HG03064 (cell line): ENCODE results near the gene LILRA1.
"Not testable (repeated sequence)": the region's sequence is repeated elsewhere in the genome, so short reads cannot be mapped to it uniquely, and the experiment has no call there.

ENCODE experiments used
- ATAC-seq: cut with Tn5 transposase; IDR thresholded peaks from one replicate; pipeline ENCODE4 v1.9.1; 2021; ENCODE audit warnings: low read depth; ENCODE audit not compliant: unreplicated experiment

Gene LILRA1

DNA sequence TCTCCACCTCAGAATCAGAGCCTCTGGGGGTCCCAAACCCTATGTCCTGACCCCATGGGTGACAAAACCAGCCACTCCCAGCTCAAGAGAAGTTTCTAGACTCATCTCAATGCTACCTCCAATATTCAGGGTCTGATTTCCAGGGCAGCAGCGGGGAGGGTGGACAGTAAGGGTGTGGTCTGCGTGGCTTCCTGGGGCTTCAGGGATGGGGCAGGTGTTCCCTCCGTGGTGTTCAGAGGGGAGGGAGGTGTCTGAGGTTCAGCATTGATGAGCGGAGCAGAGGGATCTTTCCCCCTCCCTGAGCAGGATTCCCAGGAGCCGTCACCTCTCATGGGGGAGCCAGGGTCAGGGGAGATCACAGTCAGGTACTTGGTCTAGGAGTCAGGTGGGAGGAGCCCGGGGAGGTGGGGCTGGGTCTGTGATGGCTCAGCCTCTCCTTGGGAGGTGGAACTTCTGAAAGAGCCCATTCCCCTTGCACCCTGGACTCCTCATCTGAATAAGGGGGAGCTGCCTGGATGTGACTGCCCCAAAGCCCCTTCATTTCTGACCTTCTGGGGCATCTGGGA lies 16.9 kb upstream of the LILRA1 start:
- no peak for ATAC-seq

DNA sequence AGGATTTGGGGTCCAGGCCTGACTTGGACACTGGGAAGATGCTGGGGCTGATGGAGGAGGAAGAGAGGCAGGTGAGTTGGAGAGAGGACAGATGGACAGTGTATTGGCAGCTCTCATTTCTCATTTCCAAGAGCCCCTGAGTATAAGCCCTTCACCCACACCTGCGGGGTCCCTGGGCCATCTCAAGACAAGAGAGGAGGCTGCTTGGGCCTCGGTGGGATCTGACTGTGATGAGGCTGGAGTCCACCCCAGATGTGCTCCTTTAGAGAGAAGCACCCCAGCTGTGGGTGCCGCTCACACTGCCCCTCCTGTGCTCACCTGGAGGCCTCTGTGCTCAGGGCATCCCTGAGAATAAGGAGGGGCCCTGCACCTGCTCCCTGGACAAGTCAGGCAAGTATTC lies 16.1 kb upstream of the LILRA1 start:
- no peak for ATAC-seq

DNA sequence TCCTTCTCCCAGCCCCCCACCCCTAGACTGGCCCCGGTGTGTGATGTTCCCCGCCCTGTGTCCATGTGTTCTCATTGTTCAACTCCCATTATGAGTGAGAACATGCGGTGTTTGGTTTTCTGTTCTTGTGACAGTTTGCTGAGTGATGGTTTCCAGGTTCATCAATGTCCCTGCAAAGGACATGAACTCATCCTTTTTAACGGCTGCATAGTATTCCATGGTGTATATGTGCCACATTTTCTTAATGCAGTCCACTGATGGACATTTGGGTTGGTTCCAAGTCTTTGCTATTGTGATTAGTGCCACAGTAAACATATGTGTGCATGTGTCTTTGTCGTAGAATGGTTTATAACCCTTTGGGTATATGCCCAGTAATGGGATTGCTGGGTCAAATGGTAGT lies 15.2 kb upstream of the LILRA1 start:
- not testable (repeated sequence) for ATAC-seq

DNA sequence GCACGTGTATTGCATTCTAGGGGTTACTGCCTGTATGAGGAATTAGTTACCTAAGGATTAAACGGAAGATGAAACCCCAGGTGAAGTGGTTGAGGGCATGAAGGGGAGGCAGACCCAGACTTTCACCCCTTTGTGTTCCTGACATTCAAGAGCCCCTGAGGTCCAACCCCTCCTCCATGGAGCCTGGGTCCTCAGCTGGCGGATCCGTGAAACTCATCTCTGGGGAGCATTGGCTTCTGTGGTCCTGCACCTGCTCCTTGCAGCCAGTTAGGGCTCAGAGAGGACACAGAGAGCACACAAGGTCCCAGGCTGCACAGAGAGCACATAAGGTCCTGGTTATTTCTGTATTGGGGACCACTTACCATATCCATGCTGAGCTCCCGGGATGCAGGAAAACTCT lies 7.0 kb upstream of the LILRA1 start:
- ATAC-seq, result no peak

DNA sequence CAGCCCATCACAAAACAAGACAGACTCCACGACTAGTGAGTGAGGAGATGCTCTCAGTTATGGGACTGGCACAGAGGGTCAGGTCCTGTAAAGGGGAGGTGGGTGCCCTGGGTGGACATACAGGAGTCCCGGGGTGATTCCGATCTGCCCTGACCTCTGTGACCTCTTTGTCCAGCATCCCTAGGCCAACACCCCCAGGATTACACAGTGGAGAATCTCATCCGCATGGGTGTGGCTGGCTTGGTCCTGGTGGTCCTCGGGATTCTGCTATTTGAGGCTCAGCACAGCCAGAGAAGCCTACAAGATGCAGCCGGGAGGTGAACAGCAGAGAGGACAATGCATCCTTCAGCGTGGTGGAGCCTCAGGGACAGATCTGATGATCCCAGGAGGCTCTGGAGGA lies 6.4 kb upstream of the LILRA1 start:
- no peak for ATAC-seq

DNA sequence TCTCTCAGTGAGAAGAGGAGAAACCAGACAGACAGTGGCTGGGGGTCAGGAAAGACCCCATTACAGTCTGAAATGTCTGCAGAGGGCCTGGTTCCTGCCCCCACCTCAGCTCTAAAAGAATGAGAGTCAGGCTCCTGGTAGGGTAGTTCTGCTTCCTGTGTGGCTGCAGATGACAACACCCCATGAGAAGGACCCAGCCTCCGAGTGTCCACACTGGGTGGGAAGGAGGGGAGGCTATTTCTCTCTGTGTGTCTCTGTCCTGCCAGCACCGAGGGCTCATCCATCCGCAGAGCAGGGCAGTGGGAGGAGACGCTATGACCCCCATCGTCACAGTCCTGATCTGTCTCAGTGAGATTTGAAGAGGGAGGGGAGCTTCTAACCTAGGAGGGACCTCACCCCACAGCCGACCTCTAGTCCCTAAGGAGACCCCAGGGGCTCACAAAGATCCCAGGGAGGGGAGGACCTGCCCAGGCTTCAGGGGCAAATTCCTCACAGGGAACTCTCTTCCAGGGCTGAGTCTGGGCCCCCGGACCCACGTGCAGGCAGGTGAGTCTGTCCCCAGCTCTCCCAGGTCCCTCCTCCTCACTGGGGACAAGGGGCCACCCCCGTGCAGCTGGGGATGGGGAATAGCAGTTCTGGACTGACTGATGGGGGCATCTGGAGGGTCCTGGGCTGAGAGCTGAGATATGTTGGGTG lies 647 bp downstream of the LILRA1 start:
- not testable (repeated sequence) for ATAC-seq

DNA sequence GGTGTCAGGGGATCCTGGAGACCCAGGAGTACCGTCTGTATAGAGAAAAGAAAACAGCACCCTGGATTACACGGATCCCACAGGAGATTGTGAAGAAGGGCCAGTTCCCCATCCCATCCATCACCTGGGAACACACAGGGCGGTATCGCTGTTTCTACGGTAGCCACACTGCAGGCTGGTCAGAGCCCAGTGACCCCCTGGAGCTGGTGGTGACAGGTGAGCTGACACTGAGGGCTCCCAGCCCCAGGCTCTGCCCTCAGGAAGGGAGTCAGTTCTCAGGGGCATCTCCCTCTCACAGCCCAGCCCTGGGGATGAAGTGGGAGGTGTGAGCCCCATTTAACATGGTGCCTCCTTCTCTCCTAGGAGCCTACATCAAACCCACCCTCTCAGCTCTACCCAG lies 1.3 kb downstream of the LILRA1 start:
- ATAC-seq, result no peak

DNA sequence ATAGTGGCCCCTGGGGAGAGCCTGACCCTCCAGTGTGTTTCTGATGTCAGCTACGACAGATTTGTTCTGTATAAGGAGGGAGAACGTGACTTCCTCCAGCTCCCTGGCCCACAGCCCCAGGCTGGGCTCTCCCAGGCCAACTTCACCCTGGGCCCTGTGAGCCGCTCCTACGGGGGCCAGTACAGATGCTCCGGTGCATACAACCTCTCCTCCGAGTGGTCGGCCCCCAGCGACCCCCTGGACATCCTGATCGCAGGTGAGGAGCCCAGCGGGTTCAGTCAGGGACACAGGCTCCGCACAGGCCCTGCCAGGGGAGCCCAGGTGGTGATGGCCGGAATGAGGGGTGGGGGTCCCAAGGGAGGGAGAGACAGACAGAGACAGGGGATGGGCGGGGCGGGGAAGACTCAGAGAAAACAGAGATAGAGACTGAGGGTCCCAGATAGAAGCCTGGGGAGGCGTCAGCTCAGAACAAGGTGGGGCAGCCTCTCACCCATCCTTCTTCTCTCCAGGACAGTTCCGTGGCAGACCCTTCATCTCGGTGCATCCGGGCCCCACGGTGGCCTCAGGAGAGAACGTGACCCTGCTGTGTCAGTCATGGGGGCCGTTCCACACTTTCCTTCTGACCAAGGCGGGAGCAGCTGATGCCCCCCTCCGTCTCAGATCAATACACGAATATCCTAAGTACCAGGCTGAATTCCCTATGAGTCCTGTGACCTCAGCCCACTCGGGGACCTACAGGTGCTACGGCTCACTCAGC lies 2.4 kb downstream of the LILRA1 start:
- ATAC-seq, result not testable (repeated sequence)

DNA sequence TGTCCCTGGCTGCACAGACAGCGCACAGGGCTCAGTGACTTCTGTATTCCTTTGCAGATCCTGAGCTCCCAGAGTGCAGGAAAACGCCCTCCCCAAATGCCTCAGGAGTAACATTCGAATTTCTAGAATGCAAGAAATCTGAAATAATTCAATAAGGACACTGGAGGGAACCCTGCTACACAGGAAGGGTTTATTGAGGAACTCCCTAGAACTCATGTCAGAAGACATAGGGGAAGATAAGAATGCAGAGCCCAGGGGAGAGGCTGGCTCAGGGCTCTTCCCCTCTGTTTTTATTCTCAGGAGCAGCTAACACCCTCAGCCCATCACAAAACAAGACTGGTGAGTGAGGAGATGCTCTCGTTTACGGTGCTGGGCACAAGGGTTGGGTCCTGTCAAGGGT lies 6.8 kb downstream of the LILRA1 start:
- no peak for ATAC-seq

DNA sequence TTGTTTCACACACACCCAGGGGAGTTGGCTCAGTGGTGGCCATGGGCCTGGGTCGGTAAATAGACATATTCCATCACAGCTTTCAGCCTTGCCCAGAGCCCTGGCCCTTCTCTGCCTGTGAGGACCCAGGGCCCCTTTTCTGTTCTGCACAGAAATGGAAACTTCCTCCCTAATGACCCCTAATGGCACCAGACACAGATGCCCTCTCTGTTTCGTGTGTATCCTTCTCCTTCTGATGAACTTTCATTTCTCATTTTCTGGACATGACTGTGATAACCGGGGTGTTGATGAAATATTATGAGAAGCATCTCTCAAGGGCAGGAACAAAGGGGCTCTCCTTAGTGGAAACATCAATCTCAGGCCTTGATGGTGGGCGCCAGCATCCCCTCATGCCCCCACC lies 12.8 kb downstream of the LILRA1 start:
- no peak for ATAC-seq

DNA sequence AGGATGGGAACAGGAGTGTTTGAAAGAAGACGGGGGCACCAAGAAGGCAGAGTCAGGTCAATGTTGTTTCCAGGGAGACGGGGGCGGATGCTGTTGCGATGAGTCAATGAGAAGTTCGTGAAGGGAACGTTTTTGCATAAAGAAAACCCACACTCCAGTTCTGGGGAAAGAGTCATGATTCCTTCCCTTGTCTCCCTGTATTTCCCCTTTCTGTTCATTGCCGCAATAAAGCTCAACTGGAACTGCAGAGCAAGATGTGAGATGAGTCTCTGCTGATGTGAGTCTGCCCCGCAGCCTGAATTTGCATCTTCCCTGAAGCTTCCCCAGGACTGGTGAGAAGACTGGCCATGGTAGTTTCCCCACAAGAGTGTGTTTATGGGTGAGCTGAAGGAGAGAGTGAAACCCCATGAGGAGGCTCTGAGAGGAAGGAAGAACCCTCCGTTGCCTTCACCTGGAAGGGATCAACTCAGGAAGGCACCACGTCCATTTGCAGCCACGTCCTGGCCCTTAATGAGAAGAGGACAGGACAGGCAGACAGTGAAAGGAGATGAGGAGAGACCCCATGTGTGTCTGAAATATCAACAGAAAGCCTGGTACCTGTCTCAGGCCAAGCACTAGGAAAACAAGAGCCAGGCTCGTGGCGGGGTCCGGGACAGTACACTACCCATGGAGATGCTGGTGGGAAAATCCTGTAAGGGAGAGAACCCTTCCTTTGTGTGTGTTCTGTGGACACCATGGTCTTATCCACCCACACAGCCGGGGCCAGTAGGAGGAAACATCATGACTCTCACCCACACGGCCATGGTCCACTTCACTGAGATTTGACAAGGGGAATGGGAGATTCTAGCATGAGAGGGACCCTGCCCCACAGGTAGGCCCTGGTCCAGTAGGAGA lies 13.7 kb downstream of the LILRA1 start:
- no peak for ATAC-seq

DNA sequence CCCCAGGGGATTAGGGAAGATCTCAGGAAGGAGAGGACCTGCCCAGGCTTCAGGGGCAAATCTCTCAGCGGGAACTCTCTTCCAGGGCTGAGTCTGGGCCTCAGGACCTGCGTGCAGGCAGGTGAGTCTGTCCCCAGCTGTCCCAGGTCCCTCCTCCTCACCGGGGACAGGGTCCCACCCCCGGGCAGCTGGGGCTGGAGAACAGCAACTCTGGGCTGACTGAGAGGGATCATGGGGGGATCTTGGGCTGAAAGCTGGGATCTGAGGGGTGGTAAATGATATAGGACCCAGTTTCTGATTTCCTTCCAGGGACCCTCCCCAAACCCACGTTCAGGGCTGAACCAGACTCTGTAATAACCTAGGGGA lies 14.3 kb downstream of the LILRA1 start:
- ATAC-seq, result no peak

DNA sequence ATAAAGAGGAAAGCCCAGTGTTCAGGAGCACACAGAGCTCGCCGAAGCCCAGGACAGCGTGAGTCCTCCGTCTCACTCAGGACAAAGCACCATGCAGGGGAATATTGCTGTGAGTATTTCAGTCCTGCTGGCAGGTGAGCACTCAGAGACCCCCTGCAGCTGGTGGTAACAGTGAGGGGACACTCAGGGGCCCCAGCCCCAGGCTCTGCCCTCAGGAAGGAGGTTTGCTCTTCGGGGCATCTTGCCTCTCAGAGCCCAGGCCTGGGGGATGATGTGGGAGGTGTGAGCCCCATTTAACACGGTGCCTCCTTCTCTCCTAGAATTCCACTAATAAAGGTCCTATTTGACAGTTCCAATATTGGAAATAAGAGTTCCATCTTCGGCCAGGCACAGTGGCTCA lies 14.8 kb downstream of the LILRA1 start:
- ATAC-seq, result no peak

DNA sequence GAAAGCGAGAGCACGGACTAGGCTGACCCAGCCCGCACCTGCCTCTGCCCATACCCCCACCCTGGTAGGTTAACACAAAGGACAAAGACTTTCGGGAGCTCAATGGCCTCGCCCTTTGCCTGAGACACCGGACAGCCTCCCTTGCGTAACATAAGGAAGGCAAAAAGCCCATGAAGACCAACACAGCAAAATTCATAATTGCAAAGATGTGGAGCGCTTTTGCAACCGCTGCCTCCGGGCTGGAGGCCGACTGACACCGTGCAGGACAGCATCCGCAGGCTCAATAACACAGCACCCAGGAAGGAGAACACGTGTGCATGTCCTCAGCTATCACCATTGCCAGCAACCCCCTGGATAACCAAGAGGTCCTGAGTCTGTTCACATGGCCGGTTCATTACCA lies 15.4 kb downstream of the LILRA1 start:
- no peak for ATAC-seq

DNA sequence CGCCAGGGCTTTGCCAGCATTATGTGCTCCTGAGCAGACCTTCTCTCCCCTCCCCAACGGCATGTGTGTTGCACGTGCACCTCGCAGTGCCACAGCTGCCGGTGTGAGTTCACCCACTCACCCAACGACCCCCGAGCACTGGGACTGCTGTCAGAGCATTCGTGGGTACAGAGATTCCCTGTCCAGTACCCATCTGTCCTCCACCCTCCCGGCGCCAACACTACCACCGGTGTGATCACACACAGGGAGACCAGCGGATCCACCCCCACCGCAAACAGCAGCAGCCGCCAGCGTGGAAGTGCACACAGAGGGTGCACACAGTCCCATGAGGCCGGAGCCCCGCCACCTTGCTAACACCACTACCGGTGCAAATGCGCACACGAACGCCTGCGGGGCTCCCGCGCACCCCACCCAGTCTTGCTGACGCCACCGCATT lies 15.9 kb downstream of the LILRA1 start:
- ATAC-seq, result no peak

DNA sequence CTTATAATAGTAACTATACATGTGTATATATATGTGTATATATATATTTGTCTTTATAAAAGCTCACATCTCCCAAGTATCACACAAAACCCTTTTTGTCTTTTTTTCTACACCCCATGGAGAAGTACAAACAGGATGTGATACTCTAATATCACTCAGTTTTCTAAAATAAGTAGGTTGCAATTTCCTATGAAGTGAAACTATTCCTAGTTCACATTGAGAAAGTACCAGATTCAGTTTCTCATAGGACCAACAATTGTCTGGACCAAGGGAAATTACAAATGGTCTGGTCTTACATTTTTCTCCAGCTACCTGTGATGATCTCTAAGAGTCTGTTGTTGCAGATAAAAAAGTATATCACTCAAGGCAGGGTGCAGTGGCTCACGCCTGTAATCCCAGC lies 19.0 kb downstream of the LILRA1 start:
- no peak for ATAC-seq

DNA sequence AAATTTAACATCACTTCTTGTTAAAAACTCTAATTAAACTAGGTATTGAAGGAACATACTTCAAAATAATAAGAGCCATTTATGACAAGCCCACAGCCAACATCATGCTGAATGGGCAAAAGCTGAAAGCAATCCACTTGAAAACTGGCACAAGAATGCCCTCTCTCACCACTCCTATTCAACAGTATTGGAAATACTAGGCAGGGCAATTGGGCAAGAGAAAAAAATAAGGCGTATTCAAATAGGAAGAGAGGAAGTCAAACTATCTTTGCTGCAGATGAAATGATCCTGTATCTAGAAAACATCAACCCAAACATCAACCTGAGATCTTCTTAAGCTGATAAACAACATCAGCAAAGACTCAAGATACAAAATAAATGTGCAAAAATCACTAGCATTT lies 21.3 kb downstream of the LILRA1 start:
- no peak for ATAC-seq

DNA sequence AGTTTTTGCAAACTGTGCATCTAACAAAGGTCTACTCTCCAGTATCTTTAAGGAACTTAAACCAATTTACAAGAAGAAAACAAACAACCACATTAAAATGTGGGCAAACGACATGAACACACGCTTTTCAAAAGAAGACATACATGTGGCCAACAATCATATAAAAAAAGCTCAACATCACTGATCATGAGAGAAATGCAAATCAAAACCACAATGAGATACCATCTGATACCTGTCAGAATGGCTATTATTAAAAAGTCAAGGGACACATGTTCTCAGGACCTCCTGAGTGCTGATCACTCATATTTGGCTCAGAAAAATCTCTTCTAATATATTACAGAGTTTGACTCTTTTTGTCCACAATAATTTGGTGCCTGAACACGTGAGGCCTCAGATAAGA lies 22.6 kb downstream of the LILRA1 start:
- ATAC-seq, result no peak

DNA sequence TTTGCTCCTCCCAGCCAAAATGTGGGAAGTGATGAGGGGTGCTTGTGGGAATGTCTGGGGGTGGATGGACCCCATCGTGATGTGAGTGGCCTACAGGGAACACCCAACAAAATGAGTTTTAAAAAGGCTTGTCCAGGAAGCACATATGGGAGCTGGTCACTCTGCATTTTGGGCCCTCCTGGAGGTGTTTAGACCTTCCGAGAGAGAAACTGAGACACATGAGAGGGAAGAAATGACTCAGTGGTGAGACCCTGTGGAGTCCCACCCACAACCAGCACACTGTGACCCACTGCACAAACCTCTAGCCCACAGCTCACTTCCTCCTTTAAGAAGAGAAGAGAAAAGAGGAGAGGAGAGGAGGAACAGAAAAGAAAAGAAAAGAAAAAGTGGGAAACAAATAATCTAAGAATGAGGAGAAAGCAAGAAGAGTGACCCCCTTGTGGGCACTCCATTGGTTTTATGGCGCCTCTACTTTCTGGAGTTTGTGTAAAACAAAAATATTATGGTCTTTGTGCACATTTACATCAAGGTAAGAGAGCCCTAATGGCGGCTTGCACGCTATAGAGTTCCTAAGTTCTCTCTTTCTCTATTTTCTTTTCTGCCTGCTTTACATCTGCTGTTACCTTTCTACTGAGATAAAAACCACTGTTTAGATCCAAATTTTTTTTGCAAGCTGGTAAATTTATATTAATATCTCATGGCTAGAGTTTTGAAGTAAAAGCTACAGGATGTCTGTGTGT lies 23.6 kb downstream of the LILRA1 start:
- ATAC-seq, result peak; percentile 62

DNA sequence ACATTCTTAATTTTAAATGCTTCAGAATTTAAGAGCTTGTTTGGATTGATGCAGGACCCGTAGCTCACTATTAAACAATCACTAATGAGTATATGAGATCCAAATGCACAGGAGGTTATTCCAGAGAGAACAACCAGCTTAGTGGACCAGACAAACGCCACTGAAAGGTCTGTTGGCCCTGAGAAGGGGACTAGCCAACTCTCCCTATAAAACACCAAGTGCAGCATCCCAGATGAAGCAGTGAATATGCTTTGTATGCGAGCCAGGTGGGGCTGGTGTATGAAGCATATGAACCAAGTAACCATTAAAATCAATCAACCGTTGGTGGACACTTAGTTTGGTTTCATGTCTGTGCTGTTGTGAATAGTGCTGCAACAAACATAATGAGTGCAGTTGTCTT lies 27.0 kb downstream of the LILRA1 start:
- no peak for ATAC-seq
